Activated T-helper 9 cell treated with anti-CD3 and anti-CD28 coated beads, Interleukin-2, amount 50 U/mL, for 16 hours (primary cell): ENCODE measurements around the gene MAP1B.

Experiments used
- DNase-seq: peaks from one replicate; pipeline ENCODE4 v3.0.0-alpha.2; 2020; ENCODE audit warnings: low read depth

MAP1B gene

GRCh38 chr5:72096602-72097188, 10.6 kb upstream of the MAP1B start:
- DNase-seq, result no peak

- DNase-seq, result no peak
Observed at GRCh38 chr5:72101828-72102227, 5.4 kb upstream of the MAP1B start.

GRCh38 chr5:72106817-72107130, 501 bp upstream of the MAP1B start:
- no peak for DNase-seq

- DNase-seq, result no peak
Observed at GRCh38 chr5:72107901-72108201, 576 bp downstream of the MAP1B start.

- no peak for DNase-seq
Observed at GRCh38 chr5:72108202-72109061, 1.2 kb downstream of the MAP1B start.

- DNase-seq, result no peak
Observed at GRCh38 chr5:72109062-72109411, 1.8 kb downstream of the MAP1B start.

- DNase-seq, result no peak
Observed at GRCh38 chr5:72109625-72110024, 2.4 kb downstream of the MAP1B start.

- DNase-seq, result no peak
Observed at GRCh38 chr5:72110394-72111013, 3.2 kb downstream of the MAP1B start.

GRCh38 chr5:72112389-72112788, 5.1 kb downstream of the MAP1B start:
- no peak for DNase-seq

GRCh38 chr5:72114629-72115028, 7.4 kb downstream of the MAP1B start:
- no peak for DNase-seq

- no peak for DNase-seq
Observed at GRCh38 chr5:72115296-72115695, 8.0 kb downstream of the MAP1B start.

- no peak for DNase-seq
Observed at GRCh38 chr5:72117307-72117706, 10.0 kb downstream of the MAP1B start.

- no peak for DNase-seq
Observed at GRCh38 chr5:72121052-72121779, 13.9 kb downstream of the MAP1B start.

GRCh38 chr5:72121780-72122445, 14.6 kb downstream of the MAP1B start:
- DNase-seq, result no peak

- DNase-seq, result no peak
Observed at GRCh38 chr5:72122602-72123001, 15.3 kb downstream of the MAP1B start.

GRCh38 chr5:72123764-72124376, 16.6 kb downstream of the MAP1B start:
- no peak for DNase-seq

- DNase-seq, result no peak
Observed at GRCh38 chr5:72125271-72125940, 18.1 kb downstream of the MAP1B start.

GRCh38 chr5:72125941-72126620, 18.8 kb downstream of the MAP1B start:
- no peak for DNase-seq

GRCh38 chr5:72126796-72127195, 19.5 kb downstream of the MAP1B start:
- no peak for DNase-seq

GRCh38 chr5:72129725-72130124, 22.4 kb downstream of the MAP1B start:
- no peak for DNase-seq

GRCh38 chr5:72130351-72130761, 23.1 kb downstream of the MAP1B start:
- no peak for DNase-seq
